ENCODE results near the gene ANKHD1. TPM values are rescaled to one million over a fixed set of nuclear protein-coding genes. Genes with fewer than 3 reads are reported as not detected.

Gene ANKHD1
- total and polyA plus RNA-seq, 9 of the 15 experiments (the other 6 are each of a cell fraction or from before 2014, with no cell fraction given): 38.9 to 138 (median 78.7) TPM

GRCh38 chr5:140554454-140554853 lies 152.8 kb downstream of the ANKHD1 start (continued):
- TF ChIP-seq, protein P1, sequence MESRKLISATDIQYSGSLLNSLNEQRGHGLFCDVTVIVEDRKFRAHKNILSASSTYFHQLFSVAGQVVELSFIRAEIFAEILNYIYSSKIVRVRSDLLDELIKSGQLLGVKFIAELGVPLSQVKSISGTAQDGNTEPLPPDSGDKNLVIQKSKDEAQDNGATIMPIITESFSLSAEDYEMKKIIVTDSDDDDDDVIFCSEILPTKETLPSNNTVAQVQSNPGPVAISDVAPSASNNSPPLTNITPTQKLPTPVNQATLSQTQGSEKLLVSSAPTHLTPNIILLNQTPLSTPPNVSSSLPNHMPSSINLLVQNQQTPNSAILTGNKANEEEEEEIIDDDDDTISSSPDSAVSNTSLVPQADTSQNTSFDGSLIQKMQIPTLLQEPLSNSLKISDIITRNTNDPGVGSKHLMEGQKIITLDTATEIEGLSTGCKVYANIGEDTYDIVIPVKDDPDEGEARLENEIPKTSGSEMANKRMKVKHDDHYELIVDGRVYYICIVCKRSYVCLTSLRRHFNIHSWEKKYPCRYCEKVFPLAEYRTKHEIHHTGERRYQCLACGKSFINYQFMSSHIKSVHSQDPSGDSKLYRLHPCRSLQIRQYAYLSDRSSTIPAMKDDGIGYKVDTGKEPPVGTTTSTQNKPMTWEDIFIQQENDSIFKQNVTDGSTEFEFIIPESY (CRISPR knock-in tag; IDR thresholded peaks at IDR 0.05): no peak
- TF ChIP-seq TGIF2 (CRISPR knock-in tag; IDR thresholded peaks at IDR 0.05) (no peak), FOXK2 (conservative IDR thresholded peaks at IDR 0.05 in 1 of 2, IDR thresholded peaks at IDR 0.05 in 1 of 2; ENCODE audit: low read depth in 2 of 2) (0 out of 4 replicates have a peak, but pooled peaks of 1 of the 2 experiments have one; percentile 17), ZNF165 (CRISPR knock-in tag; IDR thresholded peaks at IDR 0.05; ENCODE audit: borderline replicate concordance) (no peak), MEF2D (tag; conservative IDR thresholded peaks at IDR 0.05; ENCODE audit: low read depth) (peak; percentile 65; the same call in 1 of the 2 replicates), CHD7 (IDR thresholded peaks at IDR 0.05; ENCODE audit: low read depth, low read length) (no peak), PHF21A (IDR thresholded peaks at IDR 0.05; ENCODE audit: borderline replicate concordance, low read depth) (no peak), BDP1 (IDR thresholded peaks at IDR 0.05; ENCODE audit: insufficient read depth, insufficient read length) (no peak), EP300 (IDR thresholded peaks at IDR 0.05; ENCODE audit: low read length) (0 out of 2 replicates have a peak, but pooled peaks have one; percentile 8)
- TF ChIP-seq, protein P2, sequence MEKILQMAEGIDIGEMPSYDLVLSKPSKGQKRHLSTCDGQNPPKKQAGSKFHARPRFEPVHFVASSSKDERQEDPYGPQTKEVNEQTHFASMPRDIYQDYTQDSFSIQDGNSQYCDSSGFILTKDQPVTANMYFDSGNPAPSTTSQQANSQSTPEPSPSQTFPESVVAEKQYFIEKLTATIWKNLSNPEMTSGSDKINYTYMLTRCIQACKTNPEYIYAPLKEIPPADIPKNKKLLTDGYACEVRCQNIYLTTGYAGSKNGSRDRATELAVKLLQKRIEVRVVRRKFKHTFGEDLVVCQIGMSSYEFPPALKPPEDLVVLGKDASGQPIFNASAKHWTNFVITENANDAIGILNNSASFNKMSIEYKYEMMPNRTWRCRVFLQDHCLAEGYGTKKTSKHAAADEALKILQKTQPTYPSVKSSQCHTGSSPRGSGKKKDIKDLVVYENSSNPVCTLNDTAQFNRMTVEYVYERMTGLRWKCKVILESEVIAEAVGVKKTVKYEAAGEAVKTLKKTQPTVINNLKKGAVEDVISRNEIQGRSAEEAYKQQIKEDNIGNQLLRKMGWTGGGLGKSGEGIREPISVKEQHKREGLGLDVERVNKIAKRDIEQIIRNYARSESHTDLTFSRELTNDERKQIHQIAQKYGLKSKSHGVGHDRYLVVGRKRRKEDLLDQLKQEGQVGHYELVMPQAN (IDR thresholded peaks at IDR 0.05; ENCODE audit: borderline replicate concordance): 0 out of 2 replicates have a peak, but pooled peaks have one; percentile 8
- TF ChIP-seq, protein P3, sequence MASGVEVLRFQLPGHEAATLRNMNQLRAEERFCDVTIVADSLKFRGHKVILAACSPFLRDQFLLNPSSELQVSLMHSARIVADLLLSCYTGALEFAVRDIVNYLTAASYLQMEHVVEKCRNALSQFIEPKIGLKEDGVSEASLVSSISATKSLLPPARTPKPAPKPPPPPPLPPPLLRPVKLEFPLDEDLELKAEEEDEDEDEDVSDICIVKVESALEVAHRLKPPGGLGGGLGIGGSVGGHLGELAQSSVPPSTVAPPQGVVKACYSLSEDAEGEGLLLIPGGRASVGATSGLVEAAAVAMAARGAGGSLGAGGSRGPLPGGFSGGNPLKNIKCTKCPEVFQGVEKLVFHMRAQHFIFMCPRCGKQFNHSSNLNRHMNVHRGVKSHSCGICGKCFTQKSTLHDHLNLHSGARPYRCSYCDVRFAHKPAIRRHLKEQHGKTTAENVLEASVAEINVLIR (CRISPR knock-in tag; IDR thresholded peaks at IDR 0.05): no peak
